Measurements from ENCODE around the gene FAM168A. TPM values are rescaled to one million over a fixed set of nuclear protein-coding genes. Genes with fewer than 3 reads are reported as not detected.

Gene FAM168A
- total RNA-seq, 1 donor from 2014 or later: 19.3 TPM

DNA sequence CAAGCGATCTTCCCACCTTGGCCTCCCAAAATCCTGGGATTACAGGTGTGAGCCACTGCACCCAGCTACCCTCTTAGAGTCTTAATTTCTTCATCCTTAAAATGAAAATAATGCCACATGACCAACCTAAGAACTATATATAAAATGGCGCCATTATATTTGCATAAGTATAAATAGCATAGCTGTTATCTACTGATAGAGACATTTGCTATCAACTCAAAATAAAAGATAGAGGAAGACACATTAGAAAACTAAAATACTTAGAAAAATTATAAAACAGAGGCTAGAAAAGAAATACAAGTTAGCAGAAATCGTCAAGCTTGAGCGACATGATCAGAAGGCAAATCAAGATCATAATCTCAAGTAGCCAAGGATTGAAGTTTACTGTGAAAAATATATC, 6.2 kb downstream of the FAM168A start:
- H3K36me3 Mint-ChIP-seq: peaks cover 4% of the 10 kb centered on the region
- H3K27ac Mint-ChIP-seq: no peak overlapping the region
- Histone ChIP-seq H3K4me2 (no peak overlapping the region), H3K27me3 (no peaks in the 10 kb centered on the region), H3K9me3 (ENCODE audit: low read depth) (no peaks in the 10 kb centered on the region), H3K79me2 (ENCODE audit: low read depth) (peaks cover 100% of the 10 kb centered on the region), H3K27ac (no peak overlapping the region), H3K4me1 (peaks cover 23% of the 10 kb centered on the region), H3F3A (ENCODE audit: low read depth) (peaks cover 4% of the 10 kb centered on the region), H2AFZ (replicated peaks) (no peak overlapping the region), H3K36me3 (no peaks in the 10 kb centered on the region), H4K20me1 (ENCODE audit: low read depth) (peaks cover 17% of the 10 kb centered on the region), H3K9ac (no peak overlapping the region), H3K4me3 (no peak overlapping the region)
- peaks cover 4% of the 10 kb centered on the region for H3K27me3 Mint-ChIP-seq (ENCODE audit: insufficient read depth, low read depth)
- no peaks in the 10 kb centered on the region for H3K9me3 Mint-ChIP-seq
- no peak for TF ChIP-seq EZH2 (IDR thresholded peaks at IDR 0.05)
- TF ChIP-seq, protein P1, sequence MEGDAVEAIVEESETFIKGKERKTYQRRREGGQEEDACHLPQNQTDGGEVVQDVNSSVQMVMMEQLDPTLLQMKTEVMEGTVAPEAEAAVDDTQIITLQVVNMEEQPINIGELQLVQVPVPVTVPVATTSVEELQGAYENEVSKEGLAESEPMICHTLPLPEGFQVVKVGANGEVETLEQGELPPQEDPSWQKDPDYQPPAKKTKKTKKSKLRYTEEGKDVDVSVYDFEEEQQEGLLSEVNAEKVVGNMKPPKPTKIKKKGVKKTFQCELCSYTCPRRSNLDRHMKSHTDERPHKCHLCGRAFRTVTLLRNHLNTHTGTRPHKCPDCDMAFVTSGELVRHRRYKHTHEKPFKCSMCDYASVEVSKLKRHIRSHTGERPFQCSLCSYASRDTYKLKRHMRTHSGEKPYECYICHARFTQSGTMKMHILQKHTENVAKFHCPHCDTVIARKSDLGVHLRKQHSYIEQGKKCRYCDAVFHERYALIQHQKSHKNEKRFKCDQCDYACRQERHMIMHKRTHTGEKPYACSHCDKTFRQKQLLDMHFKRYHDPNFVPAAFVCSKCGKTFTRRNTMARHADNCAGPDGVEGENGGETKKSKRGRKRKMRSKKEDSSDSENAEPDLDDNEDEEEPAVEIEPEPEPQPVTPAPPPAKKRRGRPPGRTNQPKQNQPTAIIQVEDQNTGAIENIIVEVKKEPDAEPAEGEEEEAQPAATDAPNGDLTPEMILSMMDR (IDR thresholded peaks at IDR 0.05): no peak
- no peak for TF ChIP-seq EZH2phosphoT487 (IDR thresholded peaks at IDR 0.05)
- DNase-seq (ENCODE audit: low spot score): no peak
- peaks cover 13% of the 10 kb centered on the region for H3K4me1 Mint-ChIP-seq
- no peak overlapping the region for H3K4me3 Mint-ChIP-seq

- no peak overlapping the region for H3K4me2 ChIP-seq
- peaks cover 4% of the 10 kb centered on the region for H3K36me3 Mint-ChIP-seq
- H3K27me3 Mint-ChIP-seq (ENCODE audit: insufficient read depth, low read depth): peaks cover 2% of the 10 kb centered on the region
- no peaks in the 10 kb centered on the region for H3K27me3 ChIP-seq
- H2AFZ ChIP-seq (replicated peaks): no peak overlapping the region
- H4K20me1 ChIP-seq (ENCODE audit: low read depth): peaks cover 11% of the 10 kb centered on the region
- H3F3A ChIP-seq (ENCODE audit: low read depth): peaks cover 4% of the 10 kb centered on the region
- H3K79me2 ChIP-seq (ENCODE audit: low read depth): peaks cover 100% of the 10 kb centered on the region
- no peaks in the 10 kb centered on the region for H3K9me3 Mint-ChIP-seq
- no peak overlapping the region for H3K9ac ChIP-seq
- no peak overlapping the region for H3K27ac Mint-ChIP-seq
- no peak overlapping the region for H3K27ac ChIP-seq
- peaks cover 16% of the 10 kb centered on the region for H3K4me1 ChIP-seq
- DNase-seq (ENCODE audit: low spot score): no peak
- H3K9me3 ChIP-seq (ENCODE audit: low read depth): no peaks in the 10 kb centered on the region
- H3K36me3 ChIP-seq: no peaks in the 10 kb centered on the region
- peaks cover 5% of the 10 kb centered on the region for H3K4me1 Mint-ChIP-seq
- no peak overlapping the region for H3K4me3 Mint-ChIP-seq
- no peak overlapping the region for H3K4me3 ChIP-seq
- TF ChIP-seq EZH2 (IDR thresholded peaks at IDR 0.05) (no peak), EZH2phosphoT487 (IDR thresholded peaks at IDR 0.05) (no peak)
- TF ChIP-seq, protein P1 (IDR thresholded peaks at IDR 0.05): no peak
Measured at GRCh38 chr11:73590991-73591390, 6.9 kb downstream of the FAM168A start.

GRCh38 chr11:73586791-73587190, 11.1 kb downstream of the FAM168A start:
- Mint-ChIP-seq H3K9me3 (no peaks in the 10 kb centered on the region), H3K36me3 (peaks cover 12% of the 10 kb centered on the region), H3K4me3 (no peak overlapping the region), H3K4me1 (no peaks in the 10 kb centered on the region), H3K27me3 (ENCODE audit: insufficient read depth, low read depth) (no peaks in the 10 kb centered on the region), H3K27ac (no peak overlapping the region)
- Histone ChIP-seq H2AFZ (replicated peaks) (no peak overlapping the region), H3K9me3 (ENCODE audit: low read depth) (no peaks in the 10 kb centered on the region), H4K20me1 (ENCODE audit: low read depth) (peaks cover 4% of the 10 kb centered on the region), H3K79me2 (ENCODE audit: low read depth) (peaks cover 97% of the 10 kb centered on the region), H3K4me2 (no peak overlapping the region), H3F3A (ENCODE audit: low read depth) (no peaks in the 10 kb centered on the region), H3K27ac (no peak overlapping the region), H3K4me1 (peaks cover 5% of the 10 kb centered on the region), H3K4me3 (no peak overlapping the region), H3K9ac (no peak overlapping the region), H3K36me3 (no peaks in the 10 kb centered on the region), H3K27me3 (no peaks in the 10 kb centered on the region)
- DNase-seq (ENCODE audit: low spot score): no peak
- TF ChIP-seq, protein P1 (IDR thresholded peaks at IDR 0.05): no peak
- TF ChIP-seq EZH2 (IDR thresholded peaks at IDR 0.05) (no peak), EZH2phosphoT487 (IDR thresholded peaks at IDR 0.05) (no peak)
